Measurements from ENCODE around the gene ATP2B1. TPM values are rescaled to one million over a fixed set of nuclear protein-coding genes. Genes with fewer than 3 reads are reported as not detected.

The ATP2B1 gene
- total RNA-seq, 1 donor from 2014 or later = 21.4 TPM

DNA sequence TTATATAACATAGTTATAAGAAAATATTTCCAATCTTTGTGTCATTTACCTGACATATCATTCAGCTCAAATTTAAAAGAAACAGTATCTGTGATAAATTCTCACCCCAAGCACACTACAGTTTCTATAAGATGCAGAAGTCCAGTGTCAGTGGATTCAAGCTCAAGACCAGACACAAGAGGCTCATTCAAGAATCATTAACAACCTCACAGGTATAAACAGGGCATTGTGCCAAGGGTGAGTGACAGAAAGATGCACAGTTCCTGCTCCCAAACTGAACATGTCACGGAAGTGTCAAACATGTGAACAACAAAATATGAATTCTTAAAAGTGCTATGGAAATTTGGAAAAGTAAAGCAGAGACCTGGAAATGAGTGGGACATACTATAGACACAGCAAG, 12.8 kb downstream of the ATP2B1 start:
- intact Hi-C loops (cut with micrococcal nuclease) = no loop called here
- DNase-seq (ENCODE audit: low spot score) = no peak
- Mint-ChIP-seq H3K27ac (no peak overlapping the region), H3K4me1 (ENCODE audit: low read depth) (peaks cover 8% of the 10 kb centered on the region), H3K4me3 (no peak overlapping the region), H3K27me3 (ENCODE audit: insufficient read depth) (no peaks in the 10 kb centered on the region), H3K9me3 (no peaks in the 10 kb centered on the region), H3K36me3 (ENCODE audit: low read depth) (no peaks in the 10 kb centered on the region)

DNA sequence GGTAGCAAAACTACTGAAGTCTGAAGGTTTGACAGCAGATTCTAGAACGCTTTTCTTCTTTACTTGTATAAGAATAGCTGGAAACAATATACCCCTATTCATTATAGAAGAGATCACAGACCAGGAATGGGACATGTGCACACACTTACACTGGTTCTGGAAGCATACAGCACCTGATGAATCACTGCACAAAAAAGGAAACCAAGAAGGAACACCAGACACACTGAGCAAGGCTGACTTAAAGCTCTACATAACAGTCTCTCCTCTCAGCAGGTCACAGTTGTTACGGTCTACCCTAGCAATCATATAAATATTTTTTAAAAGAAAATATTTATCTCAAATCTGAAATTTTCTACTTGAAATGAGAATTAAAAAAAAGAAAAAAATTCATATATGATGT, 13.5 kb downstream of the ATP2B1 start:
- intact Hi-C loops (cut with micrococcal nuclease) = no loop called here
- no peaks in the 10 kb centered on the region for H3K36me3 Mint-ChIP-seq (ENCODE audit: low read depth)

DNA sequence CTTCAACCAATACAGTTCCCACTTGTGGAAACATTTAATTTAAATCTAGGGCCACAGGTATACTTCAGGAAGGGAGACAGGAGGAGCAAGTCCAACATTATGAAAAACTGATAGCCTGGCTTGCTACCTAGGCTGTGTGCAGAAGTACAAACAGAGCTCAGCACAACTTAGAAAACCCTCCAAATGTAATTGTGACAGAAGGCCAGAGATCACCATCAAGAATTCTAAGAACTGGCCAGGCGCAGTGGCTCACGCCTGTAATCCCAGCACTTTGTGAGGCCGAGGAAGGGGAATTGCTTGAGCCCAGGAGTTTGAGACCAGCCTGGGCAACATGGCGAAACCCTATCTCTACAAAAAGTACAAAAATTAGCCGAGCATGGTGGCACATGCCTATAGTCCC, 14.1 kb downstream of the ATP2B1 start:
- H3K4me1 Mint-ChIP-seq (ENCODE audit: low read depth) = peaks cover 8% of the 10 kb centered on the region
- H3K27me3 Mint-ChIP-seq (ENCODE audit: insufficient read depth) = no peaks in the 10 kb centered on the region
- H3K4me3 Mint-ChIP-seq = no peak overlapping the region
- H3K27ac Mint-ChIP-seq = no peak overlapping the region
- H3K36me3 Mint-ChIP-seq (ENCODE audit: low read depth) = no peaks in the 10 kb centered on the region
- no peaks in the 10 kb centered on the region for H3K9me3 Mint-ChIP-seq
- intact Hi-C loops (cut with micrococcal nuclease) = no loop called here
- no peak for DNase-seq (ENCODE audit: low spot score)

More for the DNA sequence above, 13.5 kb downstream of the ATP2B1 start:
- Mint-ChIP-seq H3K27me3 (ENCODE audit: insufficient read depth) (no peaks in the 10 kb centered on the region), H3K9me3 (no peaks in the 10 kb centered on the region), H3K27ac (no peak overlapping the region), H3K4me3 (no peak overlapping the region), H3K4me1 (ENCODE audit: low read depth) (peaks cover 8% of the 10 kb centered on the region)
- no peak for DNase-seq (ENCODE audit: low spot score)

DNA sequence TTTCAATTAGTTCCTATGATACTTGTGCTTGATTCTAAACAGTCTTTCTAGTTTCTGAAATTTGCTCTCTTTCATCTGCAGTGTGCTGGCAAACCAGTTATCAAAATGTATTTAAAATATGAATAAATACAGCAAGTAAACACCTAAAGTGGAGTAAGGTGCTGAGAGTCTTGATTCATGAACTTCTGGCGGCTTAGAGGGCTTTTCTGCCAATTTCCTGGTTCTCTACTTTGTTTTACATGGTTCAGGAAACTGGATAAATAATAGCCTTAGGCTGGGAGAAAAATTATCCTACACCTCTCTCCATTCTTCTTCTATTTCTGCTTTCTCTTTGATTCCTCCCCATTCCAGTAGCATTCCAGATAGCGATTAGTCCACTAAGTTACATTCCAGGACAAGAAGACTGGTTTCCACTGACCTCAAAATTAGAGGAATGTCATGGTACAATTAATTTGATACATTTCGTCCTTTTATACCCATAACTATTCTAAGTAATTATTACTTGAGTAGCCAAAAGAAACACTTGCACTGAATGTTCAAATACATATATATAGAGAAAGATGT, 14.9 kb downstream of the ATP2B1 start:
- Mint-ChIP-seq H3K36me3 (ENCODE audit: low read depth) (no peaks in the 10 kb centered on the region), H3K9me3 (no peaks in the 10 kb centered on the region), H3K4me3 (no peak overlapping the region), H3K27me3 (ENCODE audit: insufficient read depth) (no peaks in the 10 kb centered on the region), H3K4me1 (ENCODE audit: low read depth) (peaks cover 8% of the 10 kb centered on the region), H3K27ac (no peak overlapping the region)
- intact Hi-C loops (cut with micrococcal nuclease) = no loop called here
- DNase-seq (ENCODE audit: low spot score) = no peak

DNA sequence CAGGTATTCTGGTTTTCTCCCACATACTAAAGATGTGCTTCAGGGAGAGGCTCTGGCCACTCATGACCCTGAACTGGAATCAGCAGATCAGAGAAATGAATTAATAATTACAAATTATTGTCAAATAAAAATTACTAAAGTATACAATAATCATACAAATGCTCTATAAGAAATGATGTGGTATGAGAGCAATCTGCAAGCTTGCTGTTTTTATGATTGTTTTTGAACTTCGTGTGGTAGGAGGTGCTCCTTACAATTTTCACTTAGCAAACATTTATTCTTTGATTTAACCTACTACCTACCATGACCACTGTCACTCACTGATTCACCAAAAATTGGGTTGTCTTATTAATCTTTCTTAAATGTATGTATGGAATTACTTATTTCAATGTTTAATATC, 16.2 kb downstream of the ATP2B1 start:
- peaks cover 8% of the 10 kb centered on the region for H3K4me1 Mint-ChIP-seq (ENCODE audit: low read depth)
- intact Hi-C loops (cut with micrococcal nuclease) = no loop called here
- H3K27me3 Mint-ChIP-seq (ENCODE audit: insufficient read depth) = no peaks in the 10 kb centered on the region
- no peaks in the 10 kb centered on the region for H3K36me3 Mint-ChIP-seq (ENCODE audit: low read depth)
- no peak overlapping the region for H3K4me3 Mint-ChIP-seq
- no peaks in the 10 kb centered on the region for H3K9me3 Mint-ChIP-seq
- no peak for DNase-seq (ENCODE audit: low spot score)
- H3K27ac Mint-ChIP-seq = no peak overlapping the region

DNA sequence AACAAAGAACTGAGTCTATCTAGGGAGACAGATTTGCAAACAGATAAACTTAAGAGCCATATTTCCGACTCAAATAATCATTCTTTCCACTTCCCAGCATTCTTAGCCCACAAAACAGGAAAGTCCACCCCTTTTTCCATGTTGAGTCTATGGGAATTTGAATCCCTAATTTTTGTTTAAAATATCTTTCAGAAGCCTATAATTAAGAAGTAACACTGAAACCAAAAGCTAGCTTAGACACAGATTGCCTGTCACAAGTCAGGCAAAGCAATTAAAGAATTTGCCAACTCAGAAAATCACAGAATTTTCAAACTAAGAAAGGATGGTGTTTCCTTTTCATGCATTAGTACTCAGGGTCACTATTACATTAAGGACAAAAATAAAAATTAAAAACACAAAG, 17.0 kb downstream of the ATP2B1 start:
- DNase-seq (ENCODE audit: low spot score) = no peak
- H3K27me3 Mint-ChIP-seq (ENCODE audit: insufficient read depth) = no peaks in the 10 kb centered on the region
- peaks cover 8% of the 10 kb centered on the region for H3K4me1 Mint-ChIP-seq (ENCODE audit: low read depth)
- H3K36me3 Mint-ChIP-seq (ENCODE audit: low read depth) = no peaks in the 10 kb centered on the region
- intact Hi-C loops (cut with micrococcal nuclease) = no loop called here
- no peaks in the 10 kb centered on the region for H3K9me3 Mint-ChIP-seq
- no peak overlapping the region for H3K27ac Mint-ChIP-seq
- no peak overlapping the region for H3K4me3 Mint-ChIP-seq

DNA sequence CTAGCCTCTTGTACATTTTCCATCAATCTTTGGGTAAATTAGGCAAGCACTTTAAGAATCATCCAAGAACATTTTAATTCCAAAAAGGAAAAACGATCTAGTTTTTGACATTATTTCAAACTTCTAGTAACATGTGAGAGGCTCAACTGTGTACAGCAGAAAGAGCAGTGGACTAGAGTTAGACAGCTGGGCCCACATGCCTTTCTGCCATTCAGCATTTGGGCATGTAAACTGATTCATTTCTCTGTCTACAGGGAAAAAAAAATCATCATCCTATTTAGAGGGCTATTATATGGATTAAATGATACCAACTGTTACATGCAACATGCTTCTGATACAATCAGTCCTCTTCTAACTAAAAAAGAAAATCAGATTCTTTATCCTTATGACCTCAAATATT, 17.7 kb downstream of the ATP2B1 start:
- no peak for DNase-seq (ENCODE audit: low spot score)
- intact Hi-C loops (cut with micrococcal nuclease) = no loop called here
- H3K4me1 Mint-ChIP-seq (ENCODE audit: low read depth) = peaks cover 3% of the 10 kb centered on the region
- no peak overlapping the region for H3K27ac Mint-ChIP-seq
- peaks cover 2% of the 10 kb centered on the region for H3K27me3 Mint-ChIP-seq (ENCODE audit: insufficient read depth)
- H3K4me3 Mint-ChIP-seq = no peak overlapping the region
- H3K36me3 Mint-ChIP-seq (ENCODE audit: low read depth) = peaks cover 1% of the 10 kb centered on the region
- no peaks in the 10 kb centered on the region for H3K9me3 Mint-ChIP-seq

DNA sequence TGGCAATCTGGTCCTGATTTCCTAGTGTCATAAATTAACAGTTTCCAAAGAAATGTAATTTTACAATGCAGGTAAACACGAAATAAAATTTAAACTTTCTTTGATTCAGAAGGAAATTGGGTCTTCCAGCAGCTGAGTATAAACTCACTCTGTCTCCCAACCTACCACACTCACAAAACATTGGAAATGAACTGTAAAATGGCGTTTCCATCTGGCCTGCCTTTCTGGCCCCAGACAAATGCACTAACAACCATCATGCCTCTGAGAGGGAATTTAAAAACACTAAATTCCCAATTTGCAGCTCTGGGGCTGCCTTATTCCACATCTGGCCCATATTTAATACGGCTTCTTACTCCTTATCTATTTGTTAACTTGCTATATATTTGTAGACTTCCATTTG, 19.3 kb downstream of the ATP2B1 start:
- no peaks in the 10 kb centered on the region for H3K4me1 Mint-ChIP-seq (ENCODE audit: low read depth)
- H3K27me3 Mint-ChIP-seq (ENCODE audit: insufficient read depth) = peaks cover 2% of the 10 kb centered on the region
- no peaks in the 10 kb centered on the region for H3K9me3 Mint-ChIP-seq
- no peak for DNase-seq (ENCODE audit: low spot score)
- intact Hi-C loops (cut with micrococcal nuclease) = no loop called here
- H3K4me3 Mint-ChIP-seq = no peak overlapping the region
- peaks cover 1% of the 10 kb centered on the region for H3K36me3 Mint-ChIP-seq (ENCODE audit: low read depth)
- H3K27ac Mint-ChIP-seq = no peak overlapping the region

DNA sequence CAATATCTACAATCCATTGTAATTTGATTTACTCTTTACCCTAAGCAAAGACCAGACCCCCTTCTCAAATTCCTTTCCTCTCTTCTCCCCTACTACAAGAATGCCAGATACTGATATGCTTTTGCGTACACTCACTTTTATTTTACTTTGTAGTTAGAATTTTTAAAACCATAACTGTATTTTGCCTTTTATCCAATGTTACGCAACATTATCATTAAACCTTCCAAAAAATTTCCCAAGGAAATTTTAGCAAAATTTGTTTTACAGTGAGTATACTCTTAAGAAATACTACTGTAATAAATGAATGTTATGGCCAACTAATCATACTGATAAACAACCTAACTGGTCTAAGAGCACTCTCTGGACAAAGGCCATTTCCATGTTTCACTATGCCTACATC, 22.3 kb downstream of the ATP2B1 start:
- Mint-ChIP-seq H3K36me3 (ENCODE audit: low read depth) (peaks cover 5% of the 10 kb centered on the region), H3K9me3 (peaks cover 11% of the 10 kb centered on the region), H3K27ac (no peak overlapping the region), H3K4me1 (ENCODE audit: low read depth) (no peaks in the 10 kb centered on the region), H3K4me3 (no peak overlapping the region), H3K27me3 (ENCODE audit: insufficient read depth) (peaks cover 2% of the 10 kb centered on the region)
- intact Hi-C loops (cut with micrococcal nuclease) = no loop called here
- no peak for DNase-seq (ENCODE audit: low spot score)

DNA sequence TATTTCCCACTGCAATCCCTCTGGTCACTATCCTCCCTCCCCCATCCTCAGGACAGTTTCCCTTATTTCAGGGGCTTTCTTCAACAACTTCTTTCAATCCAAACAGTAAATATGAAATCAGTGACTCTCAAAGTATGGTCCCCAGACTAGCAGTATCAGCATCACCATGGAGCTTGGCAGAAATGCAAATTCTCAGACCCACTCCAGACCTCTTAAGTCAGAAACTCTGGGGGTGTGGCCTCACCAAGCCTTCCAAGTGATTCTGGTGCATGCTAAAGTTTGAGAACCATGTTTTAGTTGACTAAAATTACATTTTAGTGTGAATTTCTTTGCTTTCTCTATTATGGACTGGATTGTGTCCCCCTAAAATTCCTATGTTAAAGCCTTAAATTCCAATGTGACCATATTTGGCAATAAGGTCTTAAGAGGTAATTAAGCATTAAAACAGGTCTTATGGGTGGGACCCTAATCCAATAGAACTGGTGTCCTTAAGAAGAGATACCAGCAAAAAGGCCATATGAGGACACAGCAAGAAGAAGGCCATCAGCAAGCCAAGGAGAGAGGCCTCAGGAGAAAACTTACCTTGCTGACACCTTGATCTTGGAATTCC, 23.2 kb downstream of the ATP2B1 start:
- Mint-ChIP-seq H3K36me3 (ENCODE audit: low read depth) (peaks cover 6% of the 10 kb centered on the region), H3K9me3 (peaks cover 18% of the 10 kb centered on the region), H3K4me3 (no peak overlapping the region), H3K27me3 (ENCODE audit: insufficient read depth) (peaks cover 2% of the 10 kb centered on the region), H3K4me1 (ENCODE audit: low read depth) (no peaks in the 10 kb centered on the region), H3K27ac (no peak overlapping the region)
- DNase-seq (ENCODE audit: low spot score) = no peak
- intact Hi-C loops (cut with micrococcal nuclease) = no loop called here

DNA sequence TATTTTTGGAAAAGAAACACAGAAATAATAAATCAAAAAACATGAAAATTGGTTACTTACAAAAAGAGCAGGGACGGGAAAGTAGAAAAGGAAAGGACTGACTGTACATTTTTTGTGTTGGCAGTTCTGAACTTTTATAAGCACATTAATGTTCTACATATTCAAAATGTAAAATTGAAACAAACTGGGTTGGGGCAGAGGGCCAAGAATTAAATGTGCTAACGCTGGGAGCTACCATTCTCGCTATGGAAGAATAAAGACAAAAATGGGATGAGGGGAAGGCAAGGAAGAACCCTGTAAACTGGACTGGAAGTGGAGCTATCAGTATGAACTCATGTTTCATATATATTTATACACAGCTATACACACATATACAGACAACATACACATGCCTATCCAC, 24.5 kb downstream of the ATP2B1 start:
- no peak for DNase-seq (ENCODE audit: low spot score)
- Mint-ChIP-seq H3K36me3 (ENCODE audit: low read depth) (peaks cover 10% of the 10 kb centered on the region), H3K4me1 (ENCODE audit: low read depth) (no peaks in the 10 kb centered on the region), H3K27ac (no peak overlapping the region), H3K9me3 (peaks cover 32% of the 10 kb centered on the region), H3K4me3 (no peak overlapping the region), H3K27me3 (ENCODE audit: insufficient read depth) (peaks cover 2% of the 10 kb centered on the region)
- intact Hi-C loops (cut with micrococcal nuclease) = no loop called here

DNA sequence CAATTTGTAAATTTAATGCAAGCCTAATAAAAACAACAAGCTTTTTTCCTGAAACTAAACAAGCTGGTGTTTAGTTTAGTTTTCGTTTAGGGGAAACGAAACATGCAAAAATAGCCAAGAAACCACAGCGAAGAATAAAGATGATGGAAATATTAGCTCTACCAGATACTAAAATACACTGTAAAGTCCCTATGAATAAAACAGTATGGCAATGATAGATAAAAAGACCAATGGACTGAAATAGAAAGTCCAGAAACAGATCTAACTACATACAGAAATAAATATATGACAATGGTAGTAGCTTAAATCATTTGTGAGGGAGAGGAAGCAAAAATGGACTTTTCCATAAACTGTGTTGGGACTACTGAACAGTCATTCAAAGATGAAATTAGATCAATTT, 26.4 kb downstream of the ATP2B1 start:
- H3K4me1 Mint-ChIP-seq (ENCODE audit: low read depth) = peaks cover 5% of the 10 kb centered on the region
- intact Hi-C loops (cut with micrococcal nuclease) = no loop called here
- H3K27ac Mint-ChIP-seq = no peak overlapping the region
- peaks cover 10% of the 10 kb centered on the region for H3K36me3 Mint-ChIP-seq (ENCODE audit: low read depth)
- no peak for DNase-seq (ENCODE audit: low spot score)
- peaks cover 32% of the 10 kb centered on the region for H3K9me3 Mint-ChIP-seq
- H3K27me3 Mint-ChIP-seq (ENCODE audit: insufficient read depth) = peaks cover 2% of the 10 kb centered on the region
- no peak overlapping the region for H3K4me3 Mint-ChIP-seq

DNA sequence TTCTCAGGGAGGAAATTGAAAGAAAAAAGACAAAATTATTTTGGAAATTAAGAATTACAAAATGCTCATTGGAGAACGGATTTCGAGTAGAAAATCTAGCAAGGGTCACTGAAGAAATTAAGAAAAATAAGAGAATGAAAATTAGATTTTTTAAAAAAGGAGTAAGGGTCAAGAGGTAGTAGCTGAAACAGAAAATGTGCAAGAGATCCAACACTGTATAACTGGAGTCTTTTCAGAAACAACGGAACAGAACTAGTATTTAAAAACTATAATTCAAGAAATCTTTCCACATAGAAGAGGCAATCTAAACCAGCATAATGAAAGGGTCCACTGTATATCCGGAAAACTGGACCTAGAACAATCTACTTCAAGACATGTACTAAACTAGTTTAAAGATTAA, 28.2 kb downstream of the ATP2B1 start:
- no peak for DNase-seq (ENCODE audit: low spot score)
- Mint-ChIP-seq H3K9me3 (peaks cover 32% of the 10 kb centered on the region), H3K36me3 (ENCODE audit: low read depth) (peaks cover 9% of the 10 kb centered on the region), H3K27me3 (ENCODE audit: insufficient read depth) (no peaks in the 10 kb centered on the region), H3K4me1 (ENCODE audit: low read depth) (peaks cover 7% of the 10 kb centered on the region), H3K4me3 (no peak overlapping the region), H3K27ac (no peak overlapping the region)
- intact Hi-C loops (cut with micrococcal nuclease) = no loop called here

DNA sequence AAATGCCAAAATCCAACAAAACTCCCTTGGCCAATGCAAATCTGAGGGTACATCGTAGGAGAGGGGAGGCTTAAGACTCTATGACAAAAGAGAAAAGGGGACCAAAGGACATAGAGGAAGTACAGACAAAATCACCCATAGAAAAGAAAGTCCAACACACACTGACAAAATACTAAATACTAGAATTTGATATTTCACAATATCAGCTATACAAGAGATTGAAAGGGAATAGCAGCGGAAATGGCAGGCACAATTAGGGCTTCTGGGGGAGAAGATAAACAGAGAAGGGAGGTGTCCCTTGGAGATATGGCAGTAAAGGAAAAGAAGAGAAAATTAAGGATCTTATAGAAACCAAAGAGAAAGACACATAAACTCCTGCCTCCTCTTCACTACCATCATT, 29.0 kb downstream of the ATP2B1 start:
- intact Hi-C loops (cut with micrococcal nuclease) = no loop called here
- H3K36me3 Mint-ChIP-seq (ENCODE audit: low read depth) = peaks cover 9% of the 10 kb centered on the region
- no peaks in the 10 kb centered on the region for H3K27me3 Mint-ChIP-seq (ENCODE audit: insufficient read depth)
- DNase-seq (ENCODE audit: low spot score) = no peak
- no peak overlapping the region for H3K27ac Mint-ChIP-seq
- peaks cover 7% of the 10 kb centered on the region for H3K4me1 Mint-ChIP-seq (ENCODE audit: low read depth)
- peaks cover 32% of the 10 kb centered on the region for H3K9me3 Mint-ChIP-seq
- no peak overlapping the region for H3K4me3 Mint-ChIP-seq

Measured in activated T-helper 1 cell treated with anti-CD3 and anti-CD28 coated beads, Interleukin-12 subunit alpha, Interleukin-12 subunit beta, Interleukin-2, Interleukin-4 antibody, amounts not matched to agents 30 ng/mL and 10 ng/mL and 1 ng/mL, durations not matched to agents 14 hours and 24 hours and 36 hours (primary cell).